Occipital lobe (tissue), 2 donors: Measurements from ENCODE around the gene SOX11. TPM values are rescaled to one million over a fixed set of nuclear protein-coding genes. Genes with fewer than 3 reads are reported as not detected.
"Not testable (repeated sequence)": the region's sequence is repeated elsewhere in the genome, so short reads cannot be mapped to it uniquely, and the experiment has no call there.

Source experiments
- DNase-seq: peaks from one replicate; lab custom pipeline; 2025; lab: John Stamatoyannopoulos, UW
- total RNA-seq: library from RNA; depleted of rRNA; stranded (reverse); fragments of >200 nt; gene quantifications from one replicate; pipeline ENCODE4 v1.2.3, GENCODE V29; 2014

Gene SOX11
- 413 TPM for total RNA-seq

DNA sequence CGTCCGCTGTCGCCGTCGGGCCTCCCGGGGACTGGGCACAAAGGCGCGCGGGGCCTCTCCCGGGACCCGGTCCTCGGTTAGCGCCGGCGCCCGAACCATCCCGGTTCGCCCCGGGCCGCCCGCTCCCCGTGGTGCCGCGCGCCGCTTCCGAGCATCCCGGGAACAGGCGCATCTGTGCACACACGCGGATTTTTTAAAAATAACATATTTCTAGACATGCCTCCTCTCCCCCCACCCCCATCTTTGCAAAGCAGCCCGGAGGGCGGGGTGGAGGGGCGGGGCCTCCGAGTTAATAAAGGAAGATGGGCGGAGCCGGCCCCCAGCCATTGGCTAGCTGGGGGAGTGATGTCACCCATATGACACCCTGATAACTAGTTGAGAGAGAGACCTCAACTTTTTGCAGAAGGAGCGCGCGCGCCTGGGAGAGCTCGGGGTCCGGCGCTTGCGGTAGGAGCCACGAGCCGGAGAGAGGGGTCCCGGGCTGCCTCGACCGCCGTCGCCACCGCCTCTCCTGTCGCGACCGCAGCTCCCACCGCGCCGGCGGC lies at the start of gene SOX11:
Gene SOX11, plus strand, starts transcription at position 400 of the 545 bp plus-strand sequence. CDS start 338 bp downstream, outside the sequence.
- DNase-seq = no peak

DNA sequence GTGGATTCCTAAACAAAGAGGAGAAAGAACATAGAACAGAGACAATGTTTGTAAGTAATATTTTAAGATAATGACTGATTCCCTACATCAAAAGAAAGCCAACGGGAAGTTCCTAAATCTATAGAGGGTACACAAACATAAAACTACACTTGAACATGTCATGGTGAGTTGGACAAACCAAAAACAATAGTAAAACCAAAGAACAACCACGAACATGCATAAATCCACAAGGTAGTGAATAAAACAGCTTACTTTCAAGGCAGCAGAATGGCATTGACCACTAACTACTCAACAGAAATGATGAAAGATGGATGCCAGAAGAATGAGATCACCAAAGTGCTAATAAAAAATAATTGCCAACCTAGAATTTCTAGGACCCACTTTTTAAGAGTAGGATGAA lies 39.5 kb upstream of the SOX11 start:
- DNase-seq = not testable (repeated sequence)

GRCh38 chr2:5653756-5654155 lies 38.4 kb upstream of the SOX11 start:
- DNase-seq = not testable (repeated sequence)

DNA sequence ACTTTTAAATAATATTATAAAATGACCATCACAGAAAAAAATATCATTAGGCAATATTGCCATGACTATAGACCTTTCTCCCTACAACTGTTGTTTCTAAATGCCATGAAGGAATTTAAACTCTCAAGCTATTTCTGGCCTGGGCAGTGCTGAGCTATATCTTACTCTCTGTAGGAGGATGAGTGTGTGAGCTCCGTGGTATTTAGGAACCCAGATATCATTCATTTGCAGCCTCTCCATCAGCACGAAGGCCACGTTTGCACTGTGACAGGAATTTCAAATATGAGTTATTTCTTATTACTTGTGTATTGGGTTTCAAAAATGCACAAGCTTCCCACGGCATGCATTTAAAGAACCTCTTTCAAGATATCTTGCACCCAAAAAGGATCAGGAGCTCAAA lies 35.0 kb upstream of the SOX11 start:
- DNase-seq = no peak

DNA sequence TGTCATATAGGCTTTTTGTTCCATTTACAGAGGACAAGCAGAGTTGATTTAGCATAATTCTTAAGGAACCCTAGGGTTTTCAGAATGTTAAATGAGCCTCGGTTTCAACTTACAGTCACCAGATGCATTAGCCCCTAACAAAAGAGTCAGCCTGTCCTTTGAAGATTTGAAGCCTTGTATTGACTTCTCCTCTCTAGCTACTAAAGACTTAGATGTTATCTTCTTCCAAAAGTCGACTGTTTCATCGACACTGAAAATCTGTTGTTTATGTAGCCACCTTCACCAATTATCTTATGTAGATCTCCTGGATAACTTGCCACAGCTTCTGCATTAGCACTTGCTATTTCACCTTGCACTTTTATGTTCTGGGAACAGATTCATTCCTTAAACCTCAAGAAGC lies 31.6 kb upstream of the SOX11 start:
- DNase-seq = no peak

- DNase-seq = no peak
These were observed 30.8 kb upstream of the SOX11 start for GRCh38 chr2:5661362-5661761.

DNA sequence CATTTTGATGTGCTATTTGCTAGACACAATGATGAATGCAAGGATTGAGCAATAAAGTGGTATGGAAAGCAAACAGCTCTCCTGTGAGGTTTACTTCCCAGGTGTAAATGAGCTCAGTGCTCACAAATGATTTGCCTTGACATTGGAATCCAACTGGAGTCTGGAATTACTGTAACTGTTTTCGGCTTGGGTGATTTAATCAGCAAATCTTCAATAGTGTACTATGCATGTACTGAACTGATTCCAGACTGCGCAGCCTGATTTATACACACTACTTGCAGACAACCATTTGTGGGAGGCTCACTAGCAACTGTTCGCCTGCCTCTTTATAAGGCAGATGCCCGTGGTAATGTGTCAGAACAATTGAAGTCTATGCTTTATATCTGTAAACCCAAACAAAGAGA lies 27.9 kb upstream of the SOX11 start:
- no peak for DNase-seq

GRCh38 chr2:5665066-5665465 lies 27.1 kb upstream of the SOX11 start:
- no peak for DNase-seq

DNA sequence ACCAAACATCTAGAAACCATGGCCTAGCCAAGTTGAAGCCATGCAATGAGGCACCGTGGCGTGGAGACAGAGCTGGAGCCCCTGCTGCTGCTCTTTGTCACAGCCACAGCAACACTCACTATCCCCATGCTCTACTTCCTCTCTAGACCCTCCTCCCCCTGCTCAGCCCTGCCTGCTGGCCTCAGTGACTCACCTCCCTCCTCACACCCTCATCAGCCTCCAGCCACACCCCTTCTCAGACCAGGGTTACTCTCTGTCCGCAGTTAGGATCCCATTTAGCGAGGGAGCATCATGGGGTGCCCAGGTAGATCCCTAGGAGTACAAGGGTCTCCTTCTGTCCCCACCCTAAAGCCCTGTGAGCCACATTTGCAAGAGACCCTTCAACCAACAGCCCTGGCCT lies 25.4 kb upstream of the SOX11 start:
- DNase-seq = no peak

GRCh38 chr2:5667655-5668054 lies 24.5 kb upstream of the SOX11 start:
- DNase-seq = not testable (repeated sequence)

- DNase-seq = no peak
These were observed 23.4 kb upstream of the SOX11 start for GRCh38 chr2:5668682-5669250.

GRCh38 chr2:5672749-5673144 lies 19.4 kb upstream of the SOX11 start:
- DNase-seq = no peak

DNA sequence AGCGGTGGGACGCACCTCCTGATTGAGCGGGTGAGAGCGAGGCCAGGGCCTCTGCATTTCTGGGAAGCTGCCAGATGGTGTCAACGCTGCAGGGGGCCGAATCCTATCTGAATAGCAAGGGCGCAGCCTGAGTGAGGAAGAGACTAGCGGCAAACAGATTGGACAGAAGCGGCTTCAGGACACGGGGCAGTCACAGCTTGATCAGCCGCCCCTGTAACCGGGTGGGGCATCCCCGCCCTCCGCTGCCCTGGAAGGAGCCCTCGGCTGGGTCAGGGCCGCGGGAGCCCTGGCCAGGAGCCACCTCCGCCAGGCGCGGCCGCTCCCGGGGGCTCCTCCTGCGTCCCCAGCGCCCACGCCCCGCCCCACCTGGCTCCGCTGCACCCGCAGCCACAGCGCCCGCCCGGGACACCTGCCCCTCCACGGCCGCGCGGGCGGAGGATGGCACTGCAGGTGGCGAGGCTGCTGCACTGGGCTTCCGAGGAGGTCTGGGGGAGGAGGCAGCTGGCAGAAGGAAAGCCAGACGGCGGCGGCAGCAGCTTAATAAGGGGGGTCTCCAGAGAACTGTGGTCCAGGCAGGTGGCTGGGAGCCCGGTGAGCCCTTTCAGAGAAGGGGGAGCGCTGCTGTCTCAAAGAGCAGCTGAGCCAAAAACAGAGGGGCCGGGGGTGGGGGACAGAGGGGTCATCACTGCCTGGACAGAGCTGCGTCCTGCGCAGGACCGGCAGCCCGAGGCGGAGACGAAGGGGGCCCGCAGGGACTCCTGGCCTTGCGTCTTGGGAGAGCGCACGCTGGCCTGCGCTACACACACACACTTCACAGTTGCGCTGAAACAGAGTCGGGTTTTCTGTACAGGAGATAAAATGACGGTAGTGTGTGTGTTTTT lies 18.8 kb upstream of the SOX11 start:
- DNase-seq = no peak

GRCh38 chr2:5674026-5674340 lies 18.2 kb upstream of the SOX11 start:
- no peak for DNase-seq

GRCh38 chr2:5677133-5677532 lies 15.1 kb upstream of the SOX11 start:
- DNase-seq = no peak

DNA sequence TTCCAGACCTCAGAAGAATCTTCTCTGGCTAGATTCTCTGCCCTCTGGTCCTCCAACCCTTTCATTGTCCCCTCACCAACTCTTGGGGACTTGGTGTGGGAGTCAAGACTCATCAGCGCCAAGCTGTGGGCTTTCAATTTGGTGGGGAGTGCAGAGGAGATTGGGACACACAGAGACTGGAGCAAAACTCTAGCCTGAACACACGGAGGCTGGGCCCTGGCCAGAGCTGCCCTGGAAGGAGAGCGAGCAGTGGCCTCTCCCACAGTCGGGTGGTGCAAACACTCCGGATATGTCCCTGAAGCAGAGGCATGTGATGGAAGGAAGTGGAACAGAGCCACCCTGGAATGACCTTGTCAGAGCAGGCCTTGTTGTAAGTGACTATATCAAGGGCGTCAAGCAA lies 8.7 kb upstream of the SOX11 start:
- no peak for DNase-seq

- no peak for DNase-seq
These were observed 7.0 kb upstream of the SOX11 start for GRCh38 chr2:5685225-5685624.

- no peak for DNase-seq
These were observed 6.1 kb upstream of the SOX11 start for GRCh38 chr2:5686068-5686467.

- no peak for DNase-seq
These were observed 5.6 kb upstream of the SOX11 start for GRCh38 chr2:5686536-5686935.

GRCh38 chr2:5689750-5690149 lies 2.4 kb upstream of the SOX11 start:
- no peak for DNase-seq

GRCh38 chr2:5690286-5690685 lies 1.9 kb upstream of the SOX11 start:
- no peak for DNase-seq

DNA sequence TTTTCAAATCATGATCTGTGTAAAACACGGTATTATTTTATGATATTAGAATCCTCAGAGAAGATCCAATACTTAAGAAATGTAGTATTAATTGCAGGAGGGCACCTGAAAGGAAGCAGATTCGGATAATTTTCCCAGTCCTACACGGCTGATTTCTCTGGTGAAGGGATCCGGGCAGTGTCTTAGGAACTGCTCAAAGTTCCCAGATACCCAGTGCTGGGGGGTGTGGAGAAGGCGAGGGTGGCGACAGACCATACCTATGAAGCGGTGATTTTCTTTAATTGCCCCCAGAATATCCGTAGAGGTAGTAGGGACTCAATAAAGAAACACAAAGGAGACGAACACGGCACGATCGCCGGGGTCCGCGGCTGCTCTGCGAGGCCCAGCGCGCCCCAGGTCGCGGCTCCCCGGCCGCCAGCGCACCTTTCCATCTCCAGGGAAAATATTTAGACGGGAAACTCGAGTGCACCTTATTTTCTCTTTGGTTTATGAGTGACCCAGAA lies 1.4 kb upstream of the SOX11 start:
- no peak for DNase-seq
